CD4-positive, alpha-beta T cell treated with Interleukin-4 for 4 hours (primary cell): Measurements from ENCODE around the gene STAP2.
A peak's percentile ranks its signal among the peaks of the same experiment; 100 is the strongest.
"Not testable (repeated sequence)": the region's sequence is repeated elsewhere in the genome, so short reads cannot be mapped to it uniquely, and the experiment has no call there.

Source experiments
- DNase-seq: peaks from one replicate; pipeline ENCODE4 v3.0.0-alpha.2; 2020

The STAP2 gene

GRCh38 chr19:4357095-4357797 lies 18.6 kb upstream of the STAP2 start:
- DNase-seq = no peak

- no peak for DNase-seq
These were observed 16.3 kb upstream of the STAP2 start for GRCh38 chr19:4354897-4355296.

GRCh38 chr19:4354282-4354681 lies 15.7 kb upstream of the STAP2 start:
- no peak for DNase-seq

GRCh38 chr19:4352701-4353121 lies 14.1 kb upstream of the STAP2 start:
- DNase-seq = peak; percentile 69

GRCh38 chr19:4350726-4351125 lies 12.1 kb upstream of the STAP2 start:
- no peak for DNase-seq

GRCh38 chr19:4350111-4350510 lies 11.5 kb upstream of the STAP2 start:
- DNase-seq = no peak

- DNase-seq = not testable (repeated sequence)
These were observed 10.6 kb upstream of the STAP2 start for GRCh38 chr19:4349225-4349624.

GRCh38 chr19:4347521-4347920 lies 8.9 kb upstream of the STAP2 start:
- no peak for DNase-seq

GRCh38 chr19:4346020-4346383 lies 7.4 kb upstream of the STAP2 start:
- DNase-seq = no peak

GRCh38 chr19:4345342-4346019 lies 6.9 kb upstream of the STAP2 start:
- DNase-seq = no peak

- DNase-seq = peak; percentile 81
These were observed 5.0 kb upstream of the STAP2 start, which contains the start of gene MPND for GRCh38 chr19:4343370-4344307. TSS of gene MPND (plus strand) at chr19:4343562. CDS start at chr19:4343594, 32 bp downstream.

GRCh38 chr19:4342615-4343369 lies 4.2 kb upstream of the STAP2 start:
- DNase-seq = peak; percentile 99

GRCh38 chr19:4342314-4342614 lies 3.6 kb upstream of the STAP2 start:
- no peak for DNase-seq

- DNase-seq = no peak
These were observed 654 bp downstream of the STAP2 start for GRCh38 chr19:4337906-4338440.

- DNase-seq = no peak
These were observed 3.6 kb downstream of the STAP2 start for GRCh38 chr19:4334929-4335570.

GRCh38 chr19:4329858-4330257 lies 8.8 kb downstream of the STAP2 start:
- no peak for DNase-seq

GRCh38 chr19:4328991-4329681 lies 9.5 kb downstream of the STAP2 start:
- not testable (repeated sequence) for DNase-seq

GRCh38 chr19:4328243-4328990 lies 10.2 kb downstream of the STAP2 start:
- peak; percentile 95 for DNase-seq

- no peak for DNase-seq
These were observed 10.8 kb downstream of the STAP2 start for GRCh38 chr19:4327877-4328242.

GRCh38 chr19:4327252-4327876 lies 11.3 kb downstream of the STAP2 start:
- DNase-seq = peak; percentile 55
